GM21717 (cell line): ENCODE results near the gene NOP14.
"Not testable (repeated sequence)": the region's sequence is repeated elsewhere in the genome, so short reads cannot be mapped to it uniquely, and the experiment has no call there.

Source experiments
- ATAC-seq: cut with Tn5 transposase; IDR thresholded peaks from one replicate; pipeline ENCODE4 v1.9.1; 2021; ENCODE audit warnings: mild to moderate bottlenecking, moderate library complexity; ENCODE audit not compliant: unreplicated experiment

The NOP14 gene

GRCh38 chr4:2943364-2944090 lies 19.7 kb downstream of the NOP14 start:
- ATAC-seq: no peak

- no peak for ATAC-seq
These were observed 20.5 kb downstream of the NOP14 start for GRCh38 chr4:2942532-2943363.

GRCh38 chr4:2942037-2942531 lies 21.1 kb downstream of the NOP14 start:
- ATAC-seq: no peak

- no peak for ATAC-seq
These were observed 21.8 kb downstream of the NOP14 start for GRCh38 chr4:2941138-2942036.

- ATAC-seq: no peak
These were observed 22.7 kb downstream of the NOP14 start for GRCh38 chr4:2940267-2941137.

GRCh38 chr4:2939383-2940243 lies 23.6 kb downstream of the NOP14 start:
- no peak for ATAC-seq

GRCh38 chr4:2938906-2939305 lies 24.3 kb downstream of the NOP14 start:
- no peak for ATAC-seq

- ATAC-seq: not testable (repeated sequence)
These were observed 24.8 kb downstream of the NOP14 start for GRCh38 chr4:2938411-2938810.

GRCh38 chr4:2937986-2938385 lies 25.2 kb downstream of the NOP14 start:
- no peak for ATAC-seq

GRCh38 chr4:2937146-2937857 lies 25.9 kb downstream of the NOP14 start:
- no peak for ATAC-seq

GRCh38 chr4:2936773-2937145 lies 26.4 kb downstream of the NOP14 start:
- no peak for ATAC-seq

- ATAC-seq: no peak
These were observed 27.2 kb downstream of the NOP14 start for GRCh38 chr4:2935762-2936743.

GRCh38 chr4:2934813-2935761 lies 28.1 kb downstream of the NOP14 start:
- peak; percentile 29 for ATAC-seq

- ATAC-seq: no peak
These were observed 29.0 kb downstream of the NOP14 start for GRCh38 chr4:2934077-2934812.

GRCh38 chr4:2933566-2934076 lies 29.6 kb downstream of the NOP14 start:
- no peak for ATAC-seq
